Astrocyte (in vitro differentiated cells and primary cell): Measurements from ENCODE around the gene PFN4.

Source experiments
- EZH2 ChIP-seq: IDR thresholded peaks from 2 replicates; pipeline ENCODE4 v1.6.1; 2012; ENCODE audit warnings: mild to moderate bottlenecking, low read length, inconsistent platforms; ENCODE audit not compliant: insufficient read depth
- TF ChIP-seq, protein P1 (sequence below): IDR thresholded peaks from 2 replicates; pipeline ENCODE4 v1.5.1; 2011; ENCODE audit warnings: low read depth, mild to moderate bottlenecking, inconsistent platforms, low read length, moderate library complexity; ENCODE audit not compliant: insufficient read depth

DNA sequence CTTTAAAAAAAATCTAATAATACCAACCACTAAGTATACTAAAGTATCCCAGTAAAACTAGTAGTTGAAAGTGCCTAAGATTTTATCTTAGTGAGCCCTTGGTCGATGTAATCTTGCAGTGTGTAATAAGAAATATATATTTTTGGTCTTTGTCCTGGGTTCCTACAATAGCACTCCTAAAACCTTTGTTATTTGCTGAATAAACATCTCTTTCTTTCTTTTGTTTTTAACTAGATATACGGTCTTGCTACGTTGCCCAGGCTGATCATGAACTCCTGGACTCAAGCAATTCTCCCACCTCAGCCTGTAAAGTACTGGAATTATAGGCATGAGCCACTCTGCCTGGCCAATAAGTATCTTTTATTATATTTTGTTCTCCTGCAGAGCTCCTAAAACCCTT is 36.1 kb downstream of the PFN4 start:
- TF ChIP-seq, protein P1, sequence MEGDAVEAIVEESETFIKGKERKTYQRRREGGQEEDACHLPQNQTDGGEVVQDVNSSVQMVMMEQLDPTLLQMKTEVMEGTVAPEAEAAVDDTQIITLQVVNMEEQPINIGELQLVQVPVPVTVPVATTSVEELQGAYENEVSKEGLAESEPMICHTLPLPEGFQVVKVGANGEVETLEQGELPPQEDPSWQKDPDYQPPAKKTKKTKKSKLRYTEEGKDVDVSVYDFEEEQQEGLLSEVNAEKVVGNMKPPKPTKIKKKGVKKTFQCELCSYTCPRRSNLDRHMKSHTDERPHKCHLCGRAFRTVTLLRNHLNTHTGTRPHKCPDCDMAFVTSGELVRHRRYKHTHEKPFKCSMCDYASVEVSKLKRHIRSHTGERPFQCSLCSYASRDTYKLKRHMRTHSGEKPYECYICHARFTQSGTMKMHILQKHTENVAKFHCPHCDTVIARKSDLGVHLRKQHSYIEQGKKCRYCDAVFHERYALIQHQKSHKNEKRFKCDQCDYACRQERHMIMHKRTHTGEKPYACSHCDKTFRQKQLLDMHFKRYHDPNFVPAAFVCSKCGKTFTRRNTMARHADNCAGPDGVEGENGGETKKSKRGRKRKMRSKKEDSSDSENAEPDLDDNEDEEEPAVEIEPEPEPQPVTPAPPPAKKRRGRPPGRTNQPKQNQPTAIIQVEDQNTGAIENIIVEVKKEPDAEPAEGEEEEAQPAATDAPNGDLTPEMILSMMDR, result no peak
- TF ChIP-seq EZH2, result no peak
